DMS53 (cell line): ENCODE measurements around the gene REEP3.
A peak's percentile ranks its signal among the peaks of the same experiment; 100 is the strongest.

ENCODE experiments used
- DNase-seq: peaks from one replicate; lab custom pipeline; 2025; lab: John Stamatoyannopoulos, UW

Gene REEP3

DNA sequence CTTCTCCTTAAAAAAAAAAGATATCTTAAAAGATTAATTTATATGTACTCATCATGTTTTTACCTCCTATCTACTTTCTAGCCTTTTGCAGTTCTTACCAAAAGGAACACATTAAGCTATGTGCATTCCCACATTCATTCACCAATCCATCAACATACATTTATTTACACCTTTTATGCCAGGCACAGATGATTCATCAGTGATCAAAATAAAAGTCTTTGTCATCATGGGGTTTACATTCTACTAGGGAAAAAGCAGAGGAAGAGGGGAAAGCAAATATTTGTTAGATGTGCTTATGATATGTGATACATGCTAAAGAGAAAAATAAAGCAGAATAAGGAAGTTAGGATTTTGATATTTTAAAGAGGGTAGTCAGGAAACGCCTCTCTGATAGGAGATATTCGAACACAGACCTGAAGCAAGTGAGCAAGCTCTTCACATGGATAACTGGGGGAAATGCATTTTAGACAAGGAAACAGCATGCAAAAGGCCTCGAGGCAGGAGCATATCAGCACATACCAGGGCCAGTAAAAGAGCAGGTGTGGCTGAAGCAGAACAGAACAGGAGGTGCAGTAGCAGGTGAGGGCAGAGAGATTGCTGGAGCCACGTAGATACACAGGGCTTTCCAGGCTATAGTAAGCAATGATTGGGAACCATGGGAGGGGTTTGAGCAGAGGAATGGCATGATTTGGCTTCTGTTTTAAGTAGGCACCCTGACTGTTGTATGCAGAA lies 67.4 kb downstream of the REEP3 start:
- DNase-seq, result peak; percentile 92

DNA sequence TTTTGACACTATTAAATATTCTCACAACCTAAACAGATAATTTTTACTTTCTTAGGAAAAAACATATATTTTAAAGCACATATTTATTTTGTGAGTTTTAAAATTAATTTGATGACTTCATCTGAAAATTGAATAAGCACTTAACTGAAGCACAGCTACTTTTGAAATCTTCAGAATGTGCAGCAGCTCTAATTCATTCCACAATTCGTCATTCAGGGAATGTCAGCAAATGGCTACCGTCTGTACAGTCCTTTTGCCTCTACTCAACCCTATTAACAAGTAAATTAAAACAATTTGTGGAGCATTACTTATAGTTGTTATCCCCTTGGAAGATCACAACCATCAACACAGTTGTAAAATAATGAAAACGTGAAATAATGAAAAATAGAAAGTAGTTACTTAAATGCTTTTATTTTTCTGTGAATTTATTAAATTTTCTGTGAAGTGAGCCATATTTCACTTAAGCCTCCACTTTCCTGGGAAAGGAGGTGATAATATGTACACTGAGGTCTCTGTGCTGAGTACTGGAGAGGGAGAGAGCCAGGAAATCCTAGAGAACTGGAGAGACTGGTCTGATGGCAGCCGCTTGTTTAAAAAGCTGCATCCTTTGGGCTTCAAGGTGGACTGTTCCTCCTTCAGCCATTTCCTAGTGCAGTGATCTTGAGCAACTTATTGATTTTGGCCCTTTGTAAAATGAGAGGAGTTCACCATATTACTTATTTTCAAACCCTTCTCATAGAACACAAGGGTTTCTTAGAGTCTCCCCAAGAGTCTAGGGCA lies 70.6 kb downstream of the REEP3 start:
- peak; percentile 10 for DNase-seq

DNA sequence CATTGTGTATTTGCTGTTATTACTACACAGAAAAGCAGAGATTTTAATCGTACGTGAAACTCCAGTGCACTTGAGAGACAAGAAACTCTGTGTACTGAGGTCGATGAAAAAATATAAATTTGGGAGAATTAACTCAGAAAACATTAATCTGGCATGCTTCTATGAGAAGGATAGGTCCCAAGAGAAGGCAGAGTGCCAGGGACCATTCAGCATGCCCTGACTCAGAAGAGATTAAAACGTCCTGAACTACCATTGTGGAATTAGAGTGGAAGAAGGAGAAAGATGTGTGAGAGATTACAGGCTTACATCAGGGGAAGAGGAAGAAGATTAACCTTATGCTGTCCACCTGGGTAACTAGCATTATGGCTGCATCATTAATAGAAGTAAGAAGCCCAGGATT lies 72.4 kb downstream of the REEP3 start:
- DNase-seq, result no peak

DNA sequence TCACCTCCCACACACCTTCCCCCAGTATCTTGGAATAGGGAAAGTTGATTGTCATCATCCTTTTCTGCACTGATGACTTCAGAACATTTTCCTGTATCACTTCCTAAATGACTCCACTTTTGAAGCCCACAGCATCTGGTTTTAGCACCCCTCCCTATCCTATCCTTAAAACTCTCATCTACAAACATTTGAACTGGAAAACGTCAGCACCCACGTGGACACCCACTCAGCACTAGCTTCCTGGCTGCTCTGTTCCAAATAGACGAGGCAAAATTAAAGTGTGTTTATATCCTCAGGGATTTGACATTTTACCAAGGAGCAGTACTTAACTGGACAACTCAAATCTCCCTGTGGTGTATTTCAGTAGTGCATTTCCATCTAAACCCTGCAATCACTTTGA lies 73.9 kb downstream of the REEP3 start:
- no peak for DNase-seq

DNA sequence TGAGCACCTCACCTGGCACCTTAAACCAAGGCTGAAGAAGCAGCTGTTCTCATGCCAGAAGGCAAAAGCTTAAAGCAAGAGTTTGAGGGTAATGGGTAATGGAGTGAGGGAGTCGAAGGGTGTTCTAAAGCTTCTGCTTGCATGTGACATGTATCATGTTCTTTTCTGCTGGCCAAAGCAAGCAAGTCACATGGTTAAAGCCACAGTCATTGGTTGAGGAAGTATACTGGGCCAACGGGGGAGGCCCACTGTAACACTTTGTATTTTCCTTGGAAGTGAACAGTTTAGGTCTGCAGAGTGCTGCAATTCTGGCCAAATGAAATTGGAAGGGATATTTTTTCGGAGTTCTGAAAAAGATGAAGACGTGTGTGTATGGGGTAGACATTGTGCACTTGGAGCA lies 75.7 kb downstream of the REEP3 start:
- no peak for DNase-seq

DNA sequence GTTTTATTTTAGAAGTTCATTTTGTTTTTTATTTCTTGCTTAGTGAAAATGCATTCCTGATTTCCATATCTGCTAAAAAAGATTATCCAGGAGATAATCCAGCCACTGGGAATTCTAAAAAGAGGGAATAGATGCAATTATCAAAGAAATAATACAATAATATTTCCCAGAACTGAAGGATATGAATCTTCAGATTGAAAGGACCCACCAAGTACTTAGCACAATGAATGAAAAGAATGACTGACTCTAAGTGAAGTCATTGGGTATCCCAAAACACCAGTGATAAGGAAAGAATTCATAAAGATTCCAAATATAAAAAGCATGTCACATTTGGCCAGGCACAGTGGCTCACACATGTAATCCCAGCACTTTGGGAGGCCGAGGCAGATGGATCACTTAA lies 79.3 kb downstream of the REEP3 start:
- no peak for DNase-seq

DNA sequence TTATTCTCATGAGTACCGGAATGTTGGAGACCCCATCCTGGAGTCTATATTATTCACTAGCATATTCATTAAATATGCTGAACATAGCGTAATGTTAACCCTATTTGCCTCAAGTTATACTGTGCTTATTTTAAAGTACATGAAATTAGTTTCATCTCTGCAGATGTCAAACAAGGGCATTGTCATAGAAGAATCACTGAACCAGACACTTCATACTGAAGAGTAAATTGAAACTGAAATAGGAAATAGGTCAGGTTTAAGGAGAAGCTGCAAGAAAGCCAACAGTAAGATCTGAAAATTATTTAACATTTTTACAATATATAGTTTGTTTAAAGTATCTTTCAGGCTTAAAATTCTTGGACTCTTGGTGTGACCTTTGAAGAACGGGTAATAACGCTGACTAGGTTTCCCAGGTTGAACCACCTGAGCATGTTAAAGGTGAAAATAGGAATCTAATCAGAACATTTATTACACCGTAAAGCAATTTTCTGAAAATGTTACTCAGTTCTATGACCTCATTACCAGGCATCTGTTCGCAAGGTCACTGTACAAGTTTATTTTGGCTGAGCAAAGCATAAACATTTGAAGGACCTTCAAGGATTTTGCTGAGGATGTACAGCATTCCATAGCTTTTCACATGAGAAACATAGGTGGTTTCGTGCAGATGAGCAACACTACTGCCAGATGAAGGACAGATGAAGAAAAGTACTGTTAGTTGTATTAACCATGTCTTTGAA lies 82.7 kb downstream of the REEP3 start:
- DNase-seq, result no peak

DNA sequence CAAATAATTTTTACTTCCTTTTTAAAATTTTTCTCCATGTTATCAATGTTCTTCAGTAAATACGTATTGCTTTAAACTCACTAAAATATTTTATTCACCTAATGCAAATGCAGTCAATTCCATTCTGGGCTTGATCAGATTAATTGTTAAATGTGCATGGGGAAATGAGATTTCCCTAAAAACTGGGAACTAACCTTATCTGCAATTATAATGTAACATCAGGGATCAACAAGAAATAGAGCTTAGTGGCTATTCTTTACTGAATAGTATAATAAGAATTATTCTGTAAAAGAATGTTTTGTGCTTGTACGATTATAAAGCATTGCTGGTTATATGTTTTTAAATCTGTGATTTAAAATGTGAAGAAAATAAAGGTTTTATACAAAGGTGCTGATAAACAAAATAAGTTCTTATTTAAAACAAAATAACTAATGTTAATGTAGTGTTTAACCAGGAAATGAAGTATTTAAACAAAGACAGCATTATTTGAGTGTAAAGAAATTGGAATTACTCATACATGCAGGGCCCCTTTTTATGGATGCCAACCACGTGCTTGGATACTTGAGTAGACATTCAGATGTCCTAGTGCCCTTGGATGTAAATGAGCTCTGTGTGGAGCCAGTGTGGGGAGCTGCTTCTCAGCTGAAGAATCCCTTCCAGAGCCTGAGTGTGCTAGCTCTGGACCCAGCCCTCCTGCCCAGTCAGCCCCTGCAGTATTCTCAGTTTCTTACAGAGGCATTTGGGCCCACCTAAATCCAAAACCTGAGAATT lies 84.2 kb downstream of the REEP3 start:
- DNase-seq, result peak; percentile 48

DNA sequence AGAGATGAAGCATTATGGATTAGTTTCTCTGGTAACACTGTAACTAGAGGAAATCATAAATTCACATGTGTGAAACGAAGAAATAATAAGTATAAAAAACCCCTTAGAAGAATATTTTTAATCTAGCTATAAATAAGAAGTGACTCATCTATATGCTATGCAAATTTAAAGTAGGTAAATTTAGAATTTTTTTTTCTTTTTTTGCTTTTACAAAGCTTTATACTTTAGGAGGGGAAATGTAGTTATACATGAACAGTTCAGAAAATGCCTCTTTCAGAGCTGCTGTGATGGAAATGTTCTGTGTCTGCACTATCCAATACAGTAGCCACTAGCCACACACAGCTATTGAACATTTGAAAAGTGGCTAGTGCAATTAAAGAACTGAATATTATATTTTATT lies 87.3 kb downstream of the REEP3 start:
- no peak for DNase-seq

DNA sequence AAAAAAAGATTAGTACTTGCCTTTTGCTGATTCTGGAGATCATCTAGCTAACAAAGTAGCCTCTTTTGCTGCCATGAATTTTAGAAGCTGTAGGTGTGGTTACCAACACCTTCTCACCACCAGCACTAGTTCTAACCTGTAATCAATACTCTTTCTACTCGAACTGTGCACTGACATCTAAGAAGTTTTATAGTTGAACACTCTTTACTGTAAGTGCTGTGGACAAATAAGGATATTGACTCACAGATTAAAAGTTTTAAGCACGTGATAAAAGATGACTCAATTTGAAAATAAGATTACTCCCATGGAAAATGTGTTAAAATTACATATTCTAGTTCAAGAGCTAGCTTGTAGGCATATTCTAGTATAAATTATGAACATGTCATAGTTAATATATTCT lies 89.9 kb downstream of the REEP3 start:
- no peak for DNase-seq

DNA sequence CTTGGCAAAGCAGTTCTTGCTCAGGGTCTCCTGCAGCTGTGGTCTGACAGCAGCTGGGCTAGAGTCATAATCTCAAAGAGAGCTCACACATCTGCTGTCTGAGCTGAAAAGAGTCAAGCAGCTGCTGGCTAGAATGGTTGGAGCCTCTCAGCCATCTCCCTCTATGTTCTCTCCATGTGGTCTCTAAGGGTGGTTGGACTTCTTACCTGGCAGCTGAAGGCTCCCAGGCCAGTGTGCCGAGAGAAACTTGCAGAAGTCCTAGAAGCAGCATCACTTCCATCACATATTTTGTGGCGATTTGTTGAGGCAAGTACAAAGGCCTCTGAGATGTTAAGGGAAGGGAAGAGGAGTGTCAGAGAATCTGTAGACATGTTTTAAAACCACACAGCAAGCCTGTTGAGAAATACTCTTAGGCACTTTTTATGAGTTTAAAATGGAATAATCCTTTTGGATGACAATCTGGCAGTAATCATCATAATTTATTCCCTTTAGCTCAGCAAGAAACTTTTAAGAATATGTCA lies 93.2 kb downstream of the REEP3 start:
- no peak for DNase-seq

DNA sequence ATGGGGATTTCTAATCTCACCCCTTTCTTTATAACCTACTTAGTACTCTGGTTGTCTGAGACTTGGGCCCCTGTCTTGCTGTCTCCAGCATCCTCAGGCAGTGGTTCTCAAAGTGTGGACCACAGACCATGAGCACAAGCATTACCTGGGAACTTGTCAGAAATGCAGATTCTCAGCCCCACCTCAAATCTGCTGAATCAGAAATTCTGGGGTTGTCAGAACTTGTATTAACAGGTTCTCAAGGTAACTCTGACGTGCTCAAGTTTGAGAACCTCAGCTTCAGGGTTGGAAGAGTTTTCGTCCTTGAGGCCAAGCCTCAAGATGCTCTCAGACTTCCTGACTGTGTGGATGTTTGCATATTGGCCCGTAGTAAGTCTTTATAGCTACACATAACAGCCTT lies 97.4 kb downstream of the REEP3 start:
- DNase-seq, result no peak

DNA sequence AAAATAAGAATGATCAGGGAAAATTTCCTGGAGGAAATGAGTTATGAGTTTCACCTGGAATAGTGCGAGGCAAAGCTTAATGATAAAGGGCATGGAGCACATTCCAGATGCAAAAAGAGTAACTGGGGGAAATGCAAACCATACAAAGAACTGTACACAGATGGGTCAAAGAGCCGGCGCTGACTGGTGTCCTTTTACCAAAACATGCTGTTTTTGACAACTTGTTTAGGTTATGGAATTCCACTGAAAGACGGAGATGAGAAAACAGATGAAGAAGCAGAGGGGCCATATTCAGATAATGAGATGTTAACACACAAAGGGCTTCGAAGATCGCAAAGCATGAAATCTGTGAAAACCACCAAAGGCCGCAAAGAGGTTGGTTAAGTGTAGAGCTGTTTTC lies 98.2 kb downstream of the REEP3 start:
- no peak for DNase-seq

DNA sequence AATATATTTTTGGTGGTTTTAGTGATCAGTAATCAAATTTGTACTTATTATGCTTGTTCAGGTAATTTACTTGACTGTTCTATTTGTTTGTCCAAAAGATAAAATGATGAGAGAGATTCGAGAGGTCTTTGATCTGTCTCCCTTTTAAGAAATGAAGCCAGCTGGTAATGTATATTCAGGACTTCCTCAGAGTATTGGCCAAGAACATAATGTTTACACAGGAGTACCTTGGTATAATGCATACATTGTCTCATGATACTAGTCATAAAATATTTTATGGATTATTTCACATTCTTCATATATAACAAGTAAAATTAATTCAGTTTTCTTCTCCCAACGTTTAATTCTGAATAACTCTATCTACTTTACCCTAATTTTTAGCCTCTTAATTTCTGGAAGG lies 100.9 kb downstream of the REEP3 start:
- DNase-seq, result no peak

DNA sequence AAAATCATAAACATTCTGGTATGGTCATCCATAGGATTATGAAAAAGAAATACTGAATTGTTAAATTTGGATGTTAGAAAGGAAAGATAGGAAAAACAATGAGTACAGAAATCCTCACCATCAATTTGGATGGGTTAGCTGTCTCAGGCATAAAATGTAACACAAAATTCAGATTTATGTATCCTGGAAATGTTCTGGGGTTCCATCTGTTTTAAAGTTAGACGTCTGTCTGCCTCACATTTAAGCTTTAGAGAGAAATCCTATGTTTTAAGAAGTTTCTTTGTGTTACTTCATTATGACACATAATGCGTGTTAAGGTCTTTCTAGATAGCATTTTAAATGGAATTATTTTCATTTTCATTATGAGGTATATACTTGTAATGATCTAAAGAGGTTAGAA lies 103.5 kb downstream of the REEP3 start:
- DNase-seq, result no peak

DNA sequence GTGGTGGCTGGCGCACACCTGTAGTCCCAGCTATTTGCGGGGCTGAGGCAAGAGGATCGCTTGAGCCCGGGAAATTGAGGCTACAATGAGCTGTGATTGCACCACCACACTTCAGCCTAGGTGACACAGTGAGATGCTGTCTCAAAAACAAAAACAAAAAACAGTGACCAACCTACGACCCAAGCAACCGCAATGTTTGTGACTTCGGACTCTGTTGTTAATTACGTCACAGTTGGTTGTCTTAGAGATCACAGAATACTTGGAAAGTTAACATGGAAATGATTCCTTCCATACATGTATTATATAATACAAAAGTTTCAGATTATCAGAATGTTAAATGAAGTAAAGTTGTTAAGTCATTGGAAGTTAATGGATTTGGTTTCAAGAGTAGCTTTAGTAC lies 106.2 kb downstream of the REEP3 start:
- DNase-seq, result no peak

DNA sequence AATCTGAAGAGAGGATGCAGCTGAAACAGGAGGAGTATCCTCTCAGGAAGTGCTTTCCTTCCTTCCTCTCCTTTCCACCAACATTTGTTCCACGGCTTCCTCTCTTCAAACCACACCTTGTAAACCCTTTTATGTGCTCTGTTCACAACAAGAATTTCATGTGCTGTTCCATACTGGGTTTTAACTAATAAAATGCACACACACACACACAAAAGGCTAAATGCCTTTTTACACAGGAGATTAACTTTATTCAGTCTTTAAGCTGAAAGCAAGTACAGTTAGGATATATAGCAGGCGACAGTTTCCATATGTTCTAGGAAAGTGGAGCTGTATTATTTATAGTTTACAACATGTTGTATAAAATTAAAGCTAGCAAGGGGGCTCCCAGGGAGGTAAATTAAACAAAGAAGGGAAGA lies 106.7 kb downstream of the REEP3 start:
- DNase-seq, result peak; percentile 14

DNA sequence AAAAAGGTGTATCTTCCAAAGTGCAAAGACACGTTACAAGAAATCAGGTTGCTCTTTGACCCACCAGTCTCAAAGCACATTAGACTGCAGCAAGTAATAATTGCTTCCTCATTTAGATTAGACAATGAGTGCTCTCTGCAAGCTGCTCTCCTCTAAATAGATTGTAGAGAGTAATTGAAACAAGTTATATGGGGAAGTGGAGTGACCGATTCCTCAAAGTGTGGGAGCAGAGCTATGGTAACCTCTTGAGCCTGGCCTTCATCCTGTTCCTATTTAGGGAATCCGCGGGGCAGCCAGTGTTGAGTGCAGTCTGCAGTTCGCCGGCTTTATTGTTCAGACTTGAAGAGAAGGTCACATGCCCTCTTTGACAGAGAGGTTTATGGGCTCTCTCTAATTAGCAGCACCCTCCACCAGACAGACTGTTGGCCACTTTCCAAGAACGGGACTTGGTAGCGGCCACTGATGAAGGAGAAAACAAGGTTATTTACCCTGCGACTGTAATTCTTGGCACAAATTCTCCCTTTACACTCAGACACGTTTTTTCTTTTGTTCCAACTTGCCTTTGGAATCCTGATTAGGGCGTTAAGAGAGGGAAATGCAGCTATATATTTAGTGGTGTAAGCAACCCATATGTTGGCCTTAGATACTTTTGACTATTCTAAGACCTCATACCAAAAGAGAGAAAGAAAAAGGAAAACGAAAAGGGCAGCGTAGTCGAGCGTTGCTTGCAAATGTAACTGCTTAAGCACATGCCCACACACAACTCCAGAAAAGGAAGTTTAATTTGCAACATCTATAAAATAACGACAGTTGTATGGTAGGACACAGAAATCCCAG lies 107.5 kb downstream of the REEP3 start:
- peak; percentile 82 for DNase-seq

DNA sequence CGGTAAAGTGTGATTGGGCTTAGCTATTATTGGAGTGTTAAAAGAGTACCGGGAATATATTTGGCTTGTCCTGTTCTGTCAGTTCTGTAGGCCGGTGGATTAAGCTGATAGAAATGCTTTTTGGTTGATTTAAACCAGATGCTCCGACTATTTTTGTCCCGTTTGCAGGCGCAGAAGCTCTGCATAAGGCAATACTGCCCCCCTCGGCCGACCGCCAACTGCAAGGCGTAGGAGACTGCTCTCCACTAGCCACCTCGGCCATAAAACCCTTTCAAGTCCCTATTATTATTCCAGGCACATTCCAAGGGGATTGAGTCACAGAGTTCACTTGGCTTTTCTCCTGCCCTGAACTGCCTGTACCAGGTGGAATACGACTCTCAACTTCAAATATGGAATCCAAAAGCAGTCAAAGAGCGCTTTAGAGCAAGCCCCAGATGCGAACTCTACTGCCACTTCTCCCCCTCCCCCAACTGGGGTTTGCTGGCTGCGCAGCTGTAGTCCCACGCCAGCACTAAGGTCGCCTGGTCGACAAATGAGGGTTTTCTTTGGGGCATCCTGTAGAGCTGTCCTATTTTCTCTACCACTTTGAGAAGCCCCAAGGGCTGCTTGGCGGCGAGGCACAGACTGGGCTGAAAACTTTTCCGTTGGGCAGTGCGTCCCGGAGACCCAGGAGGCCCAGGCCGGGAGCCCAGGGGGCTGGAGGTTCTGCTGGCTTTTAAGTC lies 108.3 kb downstream of the REEP3 start:
- DNase-seq, result peak; percentile 96
